ENCODE data around the gene RHOF.
A peak's percentile ranks its signal among the peaks of the same experiment; 100 is the strongest.

Gene RHOF

DNA sequence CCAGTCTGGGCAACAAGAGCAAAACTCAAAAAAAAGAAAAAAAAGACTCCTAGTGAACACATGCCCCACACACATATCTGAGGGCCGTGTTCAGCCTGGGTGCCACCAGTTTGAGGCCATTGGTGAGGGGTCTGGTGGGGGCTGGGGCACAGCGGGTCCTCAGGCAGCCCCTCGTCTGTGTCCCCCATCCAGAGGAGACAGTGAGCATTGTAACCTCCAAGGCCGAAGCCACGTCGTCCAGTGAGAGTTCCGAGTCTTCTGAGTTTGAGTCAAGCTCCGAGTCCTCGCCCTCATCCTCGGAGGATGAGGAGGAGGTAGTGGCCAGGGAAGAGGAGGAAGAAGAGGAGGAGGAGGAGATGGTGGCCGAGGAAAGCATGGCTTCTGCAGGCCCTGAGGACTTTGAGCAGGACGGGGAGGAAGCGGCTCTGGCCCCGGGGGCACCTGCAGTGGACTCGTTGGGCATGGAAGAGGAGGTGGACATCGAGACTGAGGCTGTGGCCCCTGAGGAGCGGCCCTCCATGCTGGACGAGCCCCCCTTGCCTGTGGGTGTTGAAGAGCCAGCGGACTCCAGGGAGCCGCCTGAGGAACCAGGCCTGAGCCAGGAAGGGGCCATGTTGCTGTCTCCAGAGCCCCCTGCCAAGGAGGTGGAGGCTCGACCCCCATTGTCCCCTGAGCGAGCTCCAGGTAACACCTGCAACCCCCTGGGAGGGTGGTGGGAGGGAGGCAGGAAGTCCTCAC is 25.9 kb upstream of the RHOF start:
- DNase-seq (ENCODE audit: low spot score) = no peak

DNA sequence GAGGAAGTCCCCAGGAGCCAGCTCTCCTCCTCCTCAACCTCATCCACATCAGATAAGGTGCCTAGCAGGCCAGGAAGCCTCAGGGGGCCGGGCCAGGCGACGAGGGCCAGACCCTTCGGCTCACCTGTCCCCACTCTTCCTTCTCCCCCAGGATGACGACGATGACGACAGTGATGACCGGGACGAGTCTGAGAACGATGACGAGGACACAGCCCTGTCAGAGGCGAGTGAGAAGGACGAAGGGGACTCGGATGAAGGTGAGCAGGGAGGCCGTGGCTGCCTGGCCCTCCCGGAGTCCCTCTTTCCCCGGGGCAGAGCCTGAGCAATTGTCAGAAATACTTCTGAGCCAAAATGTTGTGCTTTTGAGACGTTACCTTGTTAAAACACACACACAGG is 24.2 kb upstream of the RHOF start:
- no peak for DNase-seq (ENCODE audit: low spot score)

DNA sequence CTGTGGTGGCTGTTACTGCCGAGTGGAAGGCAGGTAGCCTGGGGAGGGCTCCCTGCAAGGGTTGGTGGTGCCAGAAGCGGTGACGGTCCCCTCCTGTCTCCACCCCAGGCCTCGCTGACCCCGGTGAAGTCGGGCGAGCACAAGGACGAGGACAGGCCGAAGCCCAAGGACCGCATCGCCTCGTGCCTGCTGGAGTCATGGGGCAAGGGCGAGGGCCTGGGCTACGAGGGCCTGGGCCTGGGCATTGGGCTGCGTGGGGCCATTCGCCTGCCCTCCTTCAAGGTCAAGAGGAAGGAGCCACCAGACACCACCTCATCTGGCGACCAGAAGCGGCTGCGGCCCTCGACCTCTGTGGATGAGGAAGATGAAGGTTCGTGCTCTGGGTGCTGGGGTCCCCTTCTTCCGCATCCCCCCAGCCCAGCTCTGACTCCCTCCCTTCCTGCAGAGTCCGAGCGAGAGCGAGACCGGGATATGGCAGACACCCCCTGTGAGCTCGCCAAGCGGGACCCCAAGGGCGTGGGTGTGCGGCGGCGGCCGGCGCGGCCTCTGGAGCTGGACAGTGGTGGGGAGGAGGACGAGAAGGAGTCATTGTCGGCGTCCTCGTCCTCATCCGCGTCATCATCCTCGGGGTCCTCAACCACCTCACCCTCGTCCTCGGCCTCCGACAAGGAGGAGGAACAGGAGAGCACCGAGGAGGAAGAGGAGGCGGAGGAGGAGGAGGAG is 23.6 kb upstream of the RHOF start:
- no peak for DNase-seq (ENCODE audit: low spot score)

DNA sequence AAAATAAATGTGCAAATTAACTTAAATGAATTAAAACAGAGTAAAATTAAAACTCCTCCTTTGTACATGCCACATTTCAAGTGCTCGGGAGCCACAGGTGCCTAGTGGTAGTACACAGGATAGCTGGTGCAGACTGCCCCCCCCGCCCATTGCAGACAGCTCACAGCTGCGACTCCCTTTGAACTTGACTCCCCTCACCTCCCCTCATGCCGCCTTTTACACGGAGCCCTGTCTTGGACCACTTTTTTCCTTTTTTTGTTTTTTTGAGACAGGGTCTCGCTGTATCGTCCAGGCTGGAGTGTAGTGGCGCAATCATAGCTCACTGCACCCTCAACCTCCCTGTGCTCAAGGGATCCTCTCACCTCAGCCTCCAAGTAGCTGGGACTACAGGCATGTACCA is 21.8 kb upstream of the RHOF start:
- no peak for DNase-seq (ENCODE audit: low spot score)

DNA sequence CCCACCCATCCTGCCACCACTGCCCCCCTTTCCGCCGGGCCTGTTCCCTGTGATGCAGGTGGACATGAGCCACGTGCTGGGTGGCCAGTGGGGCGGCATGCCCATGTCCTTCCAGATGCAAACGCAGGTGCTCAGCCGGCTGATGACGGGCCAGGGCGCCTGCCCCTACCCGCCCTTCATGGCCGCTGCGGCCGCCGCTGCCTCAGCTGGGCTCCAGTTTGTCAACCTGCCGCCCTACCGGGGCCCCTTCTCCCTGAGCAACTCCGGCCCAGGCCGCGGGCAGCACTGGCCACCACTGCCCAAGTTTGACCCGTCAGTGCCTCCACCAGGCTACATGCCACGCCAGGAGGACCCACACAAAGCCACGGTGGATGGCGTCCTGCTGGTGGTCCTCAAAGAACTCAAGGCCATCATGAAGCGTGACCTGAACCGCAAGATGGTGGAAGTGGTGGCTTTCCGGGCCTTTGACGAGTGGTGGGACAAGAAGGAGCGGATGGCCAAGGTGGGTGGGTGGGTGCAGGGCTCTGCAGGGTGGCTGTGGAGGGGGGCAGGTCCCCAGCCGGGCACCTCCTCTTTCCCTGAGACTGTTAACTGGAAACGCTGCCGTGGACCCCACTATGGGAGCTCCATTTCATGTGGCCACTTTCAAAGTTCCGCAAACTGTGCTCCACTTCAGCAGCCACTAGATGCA is 21.1 kb upstream of the RHOF start:
- DNase-seq (ENCODE audit: low spot score) = no peak

DNA sequence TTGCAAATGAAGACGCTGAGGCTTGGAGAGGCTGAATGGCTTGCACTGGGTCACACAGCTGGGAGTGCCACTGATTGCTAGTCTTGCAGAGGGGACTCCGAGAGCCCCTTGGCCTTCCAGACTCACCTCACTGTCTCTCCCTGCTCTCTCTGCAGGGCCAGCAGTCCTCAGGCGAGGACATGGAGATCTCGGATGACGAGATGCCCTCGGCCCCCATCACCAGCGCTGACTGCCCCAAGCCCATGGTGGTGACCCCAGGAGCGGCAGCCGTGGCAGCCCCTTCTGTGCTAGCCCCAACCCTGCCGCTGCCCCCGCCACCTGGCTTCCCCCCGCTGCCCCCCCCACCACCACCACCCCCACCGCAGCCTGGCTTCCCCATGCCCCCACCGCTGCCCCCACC is 20.5 kb upstream of the RHOF start:
- DNase-seq (ENCODE audit: low spot score) = no peak

DNA sequence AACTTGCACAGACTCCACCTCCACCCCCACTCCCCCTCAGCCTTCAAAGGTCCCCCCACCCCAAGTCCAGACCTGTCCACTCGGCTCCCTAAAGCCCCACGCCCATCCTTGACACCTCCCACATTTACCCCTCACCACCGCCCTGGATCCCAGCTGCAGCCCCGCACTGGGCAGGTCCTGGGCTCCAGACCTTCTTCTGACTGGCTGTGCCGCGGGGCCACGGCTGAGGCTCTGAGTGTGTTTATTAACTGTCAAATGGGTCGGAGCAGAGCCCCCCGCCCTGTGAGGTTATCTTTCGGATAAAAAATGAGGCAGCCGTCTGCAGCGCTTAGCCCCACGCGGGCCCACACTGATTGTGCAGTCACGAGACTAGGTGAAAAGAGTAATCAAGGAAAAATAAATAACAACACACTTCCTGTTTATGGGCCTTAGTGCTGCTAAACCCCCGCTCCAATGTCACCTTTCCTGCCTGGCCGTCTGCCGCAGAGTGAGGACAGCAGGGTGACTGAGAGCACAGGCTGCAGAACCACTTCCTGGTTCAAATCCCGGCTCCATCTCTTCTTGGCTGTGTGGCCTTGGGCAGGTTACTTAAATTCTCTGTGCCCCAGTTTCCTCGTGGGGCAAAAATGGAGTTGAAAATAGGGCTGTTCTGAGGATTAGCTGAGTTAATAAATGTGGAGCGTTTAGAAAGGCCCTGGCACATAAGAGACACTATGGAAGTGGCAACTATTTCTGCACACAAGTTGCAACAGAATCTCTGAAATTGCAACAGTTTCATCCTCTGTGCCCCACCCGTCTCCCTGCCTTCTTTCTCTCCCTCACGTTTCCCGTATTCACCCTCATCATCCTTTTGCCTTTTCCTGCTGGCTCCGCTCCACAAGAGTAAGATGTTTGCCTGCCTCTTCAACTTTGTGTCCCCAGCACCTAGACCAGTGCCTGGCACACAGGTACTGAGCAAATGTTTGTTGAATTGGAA is 19.7 kb upstream of the RHOF start:
- DNase-seq (ENCODE audit: low spot score) = no peak

DNA sequence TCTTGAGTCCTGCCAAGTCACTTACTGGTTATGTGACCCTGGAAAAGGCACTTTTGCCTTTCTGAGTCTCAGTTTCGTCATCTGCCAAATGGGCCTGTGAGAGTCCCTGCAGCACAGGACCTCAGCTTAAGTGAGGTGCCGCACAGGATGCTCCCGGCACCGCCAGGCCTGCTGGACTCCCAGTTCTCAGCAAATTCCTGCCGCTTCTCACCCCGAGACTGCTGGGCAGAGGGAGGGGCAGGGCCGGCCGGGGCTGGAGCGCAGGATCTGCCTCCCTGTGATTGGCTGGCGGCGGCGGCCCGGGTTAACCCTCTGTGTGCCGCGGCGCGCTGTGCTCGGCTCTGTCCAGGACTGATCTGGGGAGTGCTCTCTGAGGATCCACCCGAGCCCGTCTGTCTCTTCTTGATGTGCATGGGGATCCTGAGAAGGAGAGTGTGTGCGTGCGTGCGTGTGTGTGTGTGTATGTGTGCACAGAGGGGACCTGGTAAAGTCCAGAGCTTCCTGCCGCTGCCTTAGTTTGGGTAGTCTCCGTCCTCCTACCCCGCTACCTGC is 18.9 kb upstream of the RHOF start:
- no peak for DNase-seq (ENCODE audit: low spot score)

DNA sequence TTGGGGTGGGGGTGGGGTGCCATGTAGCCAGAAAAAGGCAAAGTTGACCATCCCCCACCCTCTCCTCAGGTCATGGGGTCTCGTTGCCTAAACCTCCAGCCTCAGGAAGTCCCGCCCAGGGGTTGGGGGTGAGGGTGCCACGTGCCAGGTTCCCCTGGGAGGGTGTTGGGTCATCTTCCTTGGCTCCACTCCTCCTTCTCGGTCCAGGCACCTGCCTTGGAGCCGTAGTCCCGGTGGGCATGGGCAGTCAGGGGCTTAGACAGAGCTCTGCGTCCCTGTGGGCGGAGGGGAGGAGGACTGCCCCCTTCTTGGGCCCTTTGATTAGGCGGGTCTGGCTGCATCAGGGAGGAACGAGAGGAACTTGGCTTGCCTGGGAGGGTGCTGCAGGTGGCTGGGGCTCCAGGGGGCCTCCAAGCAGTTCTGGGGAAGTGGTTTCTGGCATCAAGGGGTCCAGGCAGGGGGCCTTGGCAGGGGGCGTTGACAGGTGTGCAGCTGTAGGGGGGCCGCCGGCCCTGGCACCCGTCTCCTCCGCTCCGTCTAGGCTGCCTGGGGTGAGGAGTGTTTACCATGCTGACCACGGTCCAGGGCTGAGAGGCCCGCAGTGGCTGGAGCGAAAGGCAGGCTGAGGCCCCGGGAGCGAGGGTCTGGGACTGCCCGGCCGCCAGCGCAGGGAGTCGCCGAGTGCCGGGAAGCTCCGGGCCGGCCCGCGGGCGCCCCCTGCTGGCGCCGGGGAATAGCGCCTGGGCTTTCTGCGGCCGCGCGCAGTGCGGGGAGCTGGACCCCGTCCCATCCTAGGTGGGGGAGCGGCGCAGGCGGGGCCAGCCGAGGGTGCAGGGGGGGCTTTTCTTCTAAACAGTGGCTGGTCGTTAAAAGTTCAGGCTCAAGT is 18.2 kb upstream of the RHOF start:
- peak; percentile 85 for DNase-seq (ENCODE audit: low spot score)

DNA sequence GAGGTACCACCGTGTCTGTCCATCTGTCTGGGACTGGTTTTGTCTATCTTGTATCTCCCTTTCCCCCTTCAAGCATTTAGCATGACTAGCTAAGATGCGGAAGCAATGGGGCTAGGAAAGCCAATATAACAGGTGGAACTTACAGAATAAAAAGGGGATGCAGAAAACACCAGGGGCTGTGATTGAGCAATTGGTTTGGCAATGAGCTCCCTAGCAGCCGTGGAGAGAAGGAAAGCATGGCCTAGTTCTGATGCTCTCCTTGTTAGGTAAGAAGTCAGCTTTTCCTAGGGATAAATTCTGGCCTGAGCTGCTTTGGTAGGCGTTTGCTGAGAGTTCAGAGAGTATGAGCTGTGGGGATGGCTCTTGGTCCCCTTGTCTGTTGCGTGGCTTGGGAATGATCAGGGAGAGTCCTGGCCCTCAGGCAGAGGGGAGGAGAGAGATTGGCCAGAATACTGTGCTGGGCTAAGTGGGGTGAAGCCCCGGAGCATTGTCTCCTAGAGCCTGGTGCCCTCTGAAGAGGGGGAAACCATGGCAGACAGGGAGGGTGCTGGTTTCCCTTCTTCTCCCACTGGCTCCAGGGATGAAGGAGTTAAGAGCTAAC is 17.4 kb upstream of the RHOF start:
- DNase-seq (ENCODE audit: low spot score) = no peak

DNA sequence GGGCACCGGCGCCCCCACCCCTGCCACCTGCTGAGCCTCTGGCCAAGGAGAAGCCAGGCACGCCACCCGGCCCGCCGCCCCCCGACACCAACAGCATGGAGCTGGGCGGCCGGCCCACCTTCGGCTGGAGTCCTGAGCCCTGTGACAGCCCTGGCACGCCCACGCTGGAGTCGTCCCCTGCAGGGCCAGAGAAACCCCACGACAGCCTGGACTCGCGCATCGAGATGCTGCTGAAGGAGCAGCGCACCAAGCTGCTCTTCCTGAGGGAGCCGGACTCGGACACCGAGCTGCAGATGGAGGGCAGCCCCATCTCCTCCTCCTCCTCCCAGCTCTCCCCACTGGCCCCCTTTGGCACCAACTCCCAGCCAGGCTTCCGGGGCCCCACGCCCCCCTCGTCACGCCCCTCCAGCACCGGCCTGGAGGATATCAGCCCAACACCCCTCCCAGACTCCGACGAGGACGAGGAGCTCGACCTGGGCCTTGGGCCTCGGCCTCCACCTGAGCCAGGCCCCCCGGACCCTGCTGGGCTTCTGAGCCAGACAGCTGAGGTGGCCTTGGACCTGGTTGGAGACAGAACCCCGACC is 16.8 kb upstream of the RHOF start:
- no peak for DNase-seq (ENCODE audit: low spot score)

DNA sequence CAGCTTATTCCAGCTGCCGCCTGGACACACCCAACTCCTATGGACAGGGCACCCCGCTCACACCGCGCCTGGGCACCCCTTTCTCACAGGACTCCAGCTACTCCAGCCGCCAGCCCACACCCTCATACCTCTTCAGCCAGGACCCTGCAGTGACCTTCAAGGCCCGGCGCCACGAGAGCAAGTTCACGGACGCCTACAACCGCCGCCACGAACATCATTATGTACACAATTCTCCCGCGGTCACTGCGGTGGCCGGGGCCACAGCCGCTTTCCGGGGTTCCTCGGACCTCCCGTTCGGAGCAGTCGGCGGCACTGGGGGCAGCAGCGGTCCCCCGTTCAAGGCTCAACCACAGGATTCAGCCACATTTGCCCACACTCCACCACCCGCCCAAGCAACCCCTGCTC is 16.2 kb upstream of the RHOF start:
- no peak for DNase-seq (ENCODE audit: low spot score)

DNA sequence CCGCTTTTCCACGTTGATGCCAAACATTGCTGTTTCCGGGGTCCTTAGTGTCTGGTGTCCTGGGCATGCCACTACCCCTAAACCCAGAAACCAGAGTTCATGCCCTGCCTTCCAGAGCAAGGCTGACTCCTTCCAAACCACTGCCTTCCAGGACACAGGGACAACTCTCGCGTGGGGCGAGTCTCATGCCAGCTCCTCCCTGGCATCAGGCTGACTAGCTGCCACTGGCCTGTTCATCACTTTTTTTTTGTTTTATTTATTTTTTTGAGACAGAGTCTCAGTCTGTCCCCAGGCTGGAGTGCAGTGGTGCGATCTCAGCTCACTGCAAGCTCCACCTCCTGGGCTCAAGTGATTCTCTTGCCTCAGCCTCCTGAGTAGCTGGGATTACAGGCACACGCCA is 15.1 kb upstream of the RHOF start:
- no peak for DNase-seq (ENCODE audit: low spot score)

DNA sequence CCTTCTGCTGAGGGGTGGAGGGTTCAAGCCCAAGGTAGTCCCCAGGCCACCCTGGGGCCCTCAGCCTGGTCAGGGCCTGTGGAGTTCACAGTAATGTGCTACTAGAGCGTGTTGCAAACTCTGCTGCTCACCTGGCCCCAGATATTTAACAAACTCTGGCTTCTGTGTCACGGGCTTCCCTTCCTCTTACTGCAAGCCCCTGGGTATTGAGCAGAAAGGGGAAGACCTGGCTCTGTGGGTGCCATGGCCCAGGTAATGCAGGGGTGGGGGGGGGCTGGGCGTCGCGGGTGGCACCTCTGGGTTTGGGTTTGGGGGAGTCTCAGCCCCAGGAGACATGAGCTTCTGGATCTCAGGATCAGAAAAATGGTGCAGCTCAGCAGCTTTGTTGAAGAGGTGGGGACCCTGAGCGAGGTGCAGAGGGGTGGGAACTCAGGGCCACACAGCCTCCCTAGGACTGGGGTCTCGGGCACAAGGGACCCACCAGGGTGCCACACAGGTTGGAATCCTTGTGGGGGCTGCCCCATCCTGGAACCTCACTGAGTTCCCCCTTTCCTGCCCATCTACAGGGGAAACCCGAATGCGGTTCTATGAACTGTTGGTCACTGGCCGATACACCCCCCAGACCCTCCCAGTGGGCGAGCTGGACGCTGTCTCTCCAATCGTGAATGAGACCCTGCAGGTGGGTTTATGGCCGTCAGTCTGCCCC is 14.3 kb upstream of the RHOF start:
- no peak for DNase-seq (ENCODE audit: low spot score)

DNA sequence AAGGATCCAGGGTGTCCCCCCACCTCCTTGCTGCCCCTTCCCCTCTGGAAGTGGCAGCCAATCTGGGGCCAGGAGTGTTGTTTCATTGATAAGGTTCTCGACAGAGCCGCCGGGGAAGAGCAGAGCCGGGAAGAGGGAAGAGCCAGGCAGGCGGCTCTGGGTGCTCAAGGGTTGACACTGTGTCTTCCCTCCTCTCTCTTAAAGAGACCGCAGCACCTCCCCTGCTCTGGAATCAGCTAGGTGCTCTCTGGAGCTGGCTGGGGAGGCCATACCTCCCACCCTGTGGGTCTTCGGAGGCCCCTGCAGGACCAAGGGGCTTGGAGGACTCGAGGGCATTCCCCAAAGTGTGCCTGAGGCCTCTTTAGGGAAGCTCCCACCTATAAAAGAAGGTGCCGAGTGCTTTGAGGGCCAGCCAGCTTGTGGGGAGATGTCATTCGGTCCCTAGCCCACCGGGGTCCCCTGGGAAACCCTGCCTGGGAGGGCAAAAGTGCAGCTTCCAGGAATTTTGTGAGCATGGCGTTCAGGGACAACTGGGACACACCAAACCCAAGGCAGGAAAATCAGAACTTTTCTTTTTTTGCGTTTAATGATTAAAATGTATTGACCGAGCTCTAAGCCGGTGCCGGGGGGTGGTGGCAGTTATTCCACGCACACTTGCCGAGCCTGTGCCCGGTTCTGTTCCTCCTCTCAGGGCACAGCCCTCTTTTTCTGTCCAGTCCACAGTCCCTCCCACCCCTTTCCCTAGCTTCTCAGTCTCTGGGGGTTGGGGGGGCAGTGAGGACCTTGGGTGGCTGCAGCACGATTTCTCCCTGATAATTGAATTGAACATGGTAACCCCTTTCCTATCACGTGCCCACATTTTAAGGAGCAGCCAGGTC is 13.3 kb upstream of the RHOF start:
- no peak for DNase-seq (ENCODE audit: low spot score)

DNA sequence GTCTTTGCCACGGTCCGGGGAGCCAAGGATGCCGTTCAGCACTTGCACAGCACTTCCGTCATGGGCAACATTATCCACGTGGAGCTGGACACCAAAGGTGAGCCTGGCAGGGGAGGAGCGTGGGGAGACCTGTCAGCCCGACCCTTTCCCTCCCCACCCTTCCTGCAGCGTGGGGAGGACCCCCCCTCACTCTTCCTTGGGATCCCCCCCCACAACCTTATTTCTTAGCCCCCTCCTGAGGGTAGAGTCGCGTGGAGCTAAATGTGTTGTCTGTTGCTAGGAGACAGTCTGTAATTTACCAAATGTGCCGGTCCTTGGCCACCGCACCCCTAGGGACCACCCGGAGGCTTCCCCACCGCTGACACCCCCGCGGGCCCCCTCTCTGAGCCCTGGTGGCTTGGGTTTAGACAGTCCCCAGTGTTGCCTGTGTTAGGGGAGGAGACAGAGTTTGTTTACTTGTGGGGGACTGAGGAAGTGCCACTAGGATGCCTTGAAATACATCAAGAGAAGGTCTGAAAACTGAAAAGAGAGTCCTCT is 12.6 kb upstream of the RHOF start:
- DNase-seq (ENCODE audit: low spot score) = no peak

DNA sequence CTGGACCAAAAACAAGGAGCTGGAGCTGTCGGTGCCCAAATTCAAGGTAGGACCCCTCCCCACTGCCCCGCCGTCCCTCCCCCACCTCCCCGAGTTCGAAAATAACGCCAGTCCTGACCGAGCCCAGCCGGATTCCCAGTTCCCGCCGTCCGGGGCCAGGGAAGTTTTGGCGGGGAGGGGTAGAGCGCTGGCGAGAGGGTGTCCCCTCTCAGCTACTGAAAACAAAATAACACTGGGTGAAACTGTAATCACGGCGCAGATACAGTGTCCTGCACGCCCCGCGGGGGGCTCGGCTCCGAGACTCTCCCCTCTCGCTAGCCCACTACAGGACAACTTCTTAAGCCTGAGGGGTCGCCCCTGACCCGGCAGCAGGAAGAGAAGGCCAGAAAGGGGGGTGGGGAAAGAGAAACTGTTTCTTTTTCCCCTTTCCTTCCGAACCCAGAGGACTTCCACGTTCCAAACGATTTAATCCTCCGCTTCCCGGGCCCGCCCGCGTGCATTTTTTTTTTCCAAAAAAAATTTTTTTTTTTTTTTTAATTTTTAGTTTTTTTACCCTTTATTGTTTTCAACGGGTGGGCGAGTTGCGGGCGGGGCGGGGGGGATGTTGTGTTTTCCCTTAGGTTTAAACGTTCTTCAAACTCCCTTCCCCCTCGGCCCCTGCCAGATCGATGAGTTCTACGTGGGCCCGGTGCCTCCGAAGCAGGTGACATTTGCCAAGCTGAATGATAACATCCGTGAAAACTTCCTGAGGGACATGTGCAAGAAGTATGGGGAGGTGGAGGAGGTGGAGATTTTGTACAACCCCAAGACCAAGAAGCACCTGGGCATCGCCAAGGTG is 11.9 kb upstream of the RHOF start:
- no peak for DNase-seq (ENCODE audit: low spot score)
